Measurements from ENCODE around the gene NTSR1. TPM values are rescaled to one million over a fixed set of nuclear protein-coding genes. Genes with fewer than 3 reads are reported as not detected.

The NTSR1 gene
- total RNA-seq, 2 donors from 2014 or later, result not detected

DNA sequence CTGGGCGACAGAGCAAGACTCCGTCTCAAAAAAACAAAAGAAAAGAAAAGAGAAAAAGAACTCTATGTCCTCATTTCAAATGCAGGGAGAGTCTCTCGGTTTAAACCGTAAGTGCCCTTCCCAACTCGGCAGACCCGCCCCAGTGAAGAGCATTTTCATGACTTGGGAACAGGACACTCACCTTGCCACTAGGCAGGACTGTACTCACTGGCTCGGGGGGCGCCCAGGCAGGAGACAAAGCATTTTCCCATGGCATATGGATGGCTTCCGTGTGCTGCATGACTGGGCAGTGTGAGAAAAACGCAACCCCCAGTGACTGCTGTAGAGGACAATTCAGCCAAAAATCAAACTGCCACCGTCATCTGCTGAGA, 64.0 kb downstream of the NTSR1 start:
- no peak overlapping the region for H3K27ac Mint-ChIP-seq
- ATAC-seq (no peak), DNase-seq (ENCODE audit: low spot score) (no peak)
- H3K4me1 Mint-ChIP-seq (ENCODE audit: low read depth in 2 of 2), result peaks cover 9% of the 10 kb centered on the region in 2 donors
- H3K4me3 Mint-ChIP-seq, result no peak overlapping the region
- no peaks in the 10 kb centered on the region for H3K9me3 Mint-ChIP-seq
- H3K27me3 Mint-ChIP-seq, result peaks cover 0 to 2% of the 10 kb centered on the region in 2 donors
- no peaks in the 10 kb centered on the region for H3K36me3 Mint-ChIP-seq

DNA sequence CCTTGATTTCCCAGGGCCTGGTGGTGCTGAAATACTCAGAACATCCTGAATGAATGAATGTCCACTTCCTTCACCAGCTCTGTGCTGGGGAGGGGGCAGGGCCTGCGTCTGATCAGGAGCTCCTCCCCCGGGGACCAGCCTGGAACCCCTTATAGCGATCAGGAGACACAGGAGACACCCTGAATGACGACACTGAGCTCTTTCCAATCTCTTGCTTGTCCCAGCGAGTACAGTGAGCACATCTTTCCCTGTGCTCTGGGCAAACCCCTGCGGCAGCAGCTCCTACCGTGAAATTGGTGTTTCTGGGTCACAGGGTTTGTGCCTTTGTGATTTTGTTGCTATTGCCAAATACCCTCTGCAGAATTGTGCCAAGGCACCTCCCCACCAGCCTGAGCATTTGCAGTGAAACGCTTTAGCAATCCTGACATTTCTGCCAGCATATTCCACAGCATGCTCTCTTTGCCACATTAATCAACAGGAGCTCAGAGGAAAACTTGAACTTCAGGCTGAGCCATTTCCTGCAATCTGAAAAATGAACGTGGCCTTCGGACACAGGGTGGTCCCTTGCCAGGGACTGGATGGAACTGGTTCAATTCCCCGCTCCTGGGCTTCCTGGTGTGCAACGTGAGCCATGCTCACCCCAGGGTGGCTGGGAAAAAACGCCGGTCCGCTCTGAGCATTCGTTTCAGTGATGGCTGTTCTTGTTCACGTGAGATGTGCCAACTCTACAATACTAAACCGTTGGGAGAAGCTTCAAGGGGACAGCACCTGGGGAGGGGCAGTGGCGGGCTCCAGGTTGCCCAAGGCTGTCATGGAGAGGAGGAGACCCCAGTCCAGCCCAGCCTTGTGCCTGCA, 64.6 kb downstream of the NTSR1 start:
- ATAC-seq (no peak), DNase-seq (ENCODE audit: low spot score) (no peak)
- Mint-ChIP-seq H3K36me3 (no peaks in the 10 kb centered on the region), H3K4me3 (no peak overlapping the region), H3K4me1 (ENCODE audit: low read depth in 2 of 2) (peaks cover 9% of the 10 kb centered on the region in 2 donors), H3K9me3 (no peaks in the 10 kb centered on the region), H3K27me3 (peaks cover 0 to 2% of the 10 kb centered on the region in 2 donors), H3K27ac (peak overlapping the region in 1 of 2 donors; percentile 32)

DNA sequence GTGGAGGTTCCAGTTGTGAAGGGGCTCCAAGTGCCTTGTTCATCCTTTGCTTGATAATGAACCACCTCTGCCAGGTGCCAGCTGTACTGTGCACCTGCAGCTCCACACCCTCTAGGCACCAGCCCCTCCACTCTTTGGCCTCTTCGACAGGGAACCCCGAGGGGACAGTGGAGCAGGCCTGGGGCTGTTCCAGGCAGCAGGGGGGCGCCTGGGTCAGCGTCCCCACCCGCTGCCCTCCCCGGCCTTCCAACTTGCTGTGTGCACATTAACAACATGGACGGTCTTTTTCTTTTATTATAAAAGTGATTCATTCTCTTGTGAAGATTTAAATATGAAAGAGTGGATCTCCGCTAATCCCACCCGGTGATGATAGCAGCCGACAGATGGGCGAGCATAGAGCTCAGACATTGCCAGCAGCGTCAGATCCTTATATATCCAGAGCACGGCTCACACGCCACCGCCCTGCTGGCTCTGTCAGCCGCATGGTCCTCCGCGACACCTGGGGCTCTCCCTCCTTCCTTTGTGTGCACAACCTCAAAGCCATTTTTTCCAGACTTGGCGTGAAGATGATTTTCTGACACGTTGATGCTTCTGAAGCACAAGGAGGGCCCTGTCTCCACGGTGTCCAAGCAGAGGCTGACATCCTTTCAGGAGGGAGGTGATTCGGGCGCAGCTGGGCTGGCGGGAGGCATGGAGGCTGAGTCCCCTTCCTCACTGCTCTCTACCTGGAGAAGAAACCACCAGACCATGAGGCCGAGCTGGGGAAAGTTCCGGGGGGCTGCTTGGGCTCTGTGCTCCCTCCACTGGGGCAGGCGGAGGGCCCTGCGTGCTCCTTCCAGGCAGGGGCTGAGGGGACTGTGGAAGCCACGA, 65.4 kb downstream of the NTSR1 start:
- Mint-ChIP-seq H3K27ac (peak overlapping the region in 1 of 2 donors; percentile 29), H3K4me1 (ENCODE audit: low read depth in 2 of 2) (peaks cover 9% of the 10 kb centered on the region in 2 donors), H3K27me3 (peaks cover 0 to 2% of the 10 kb centered on the region in 2 donors), H3K4me3 (no peak overlapping the region), H3K9me3 (no peaks in the 10 kb centered on the region), H3K36me3 (no peaks in the 10 kb centered on the region)
- no peak for DNase-seq (ENCODE audit: low spot score)
- ATAC-seq, result no peak

DNA sequence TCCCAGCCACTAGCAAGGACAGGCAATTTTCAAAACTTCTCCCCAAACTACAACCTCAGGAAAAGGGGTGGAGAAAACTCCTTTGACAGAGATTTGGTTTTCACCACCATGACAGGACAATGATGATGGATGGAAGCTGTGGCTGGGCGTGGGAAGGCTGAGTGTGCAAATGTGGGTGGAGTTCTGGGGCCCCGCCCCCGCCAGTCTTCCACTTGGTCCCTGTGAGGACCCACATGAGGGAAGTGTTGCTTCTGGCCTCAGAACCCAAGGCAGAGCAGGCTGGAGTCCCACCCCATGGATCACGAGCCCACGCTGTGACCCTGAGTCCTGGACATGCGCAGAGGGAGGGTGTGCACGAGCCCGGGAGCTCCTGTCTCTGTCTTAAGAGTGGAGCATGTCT, 66.1 kb downstream of the NTSR1 start:
- ATAC-seq (no peak), DNase-seq (ENCODE audit: low spot score) (no peak)
- Mint-ChIP-seq H3K4me1 (ENCODE audit: low read depth in 2 of 2) (peaks cover 9% of the 10 kb centered on the region in 2 donors), H3K9me3 (no peaks in the 10 kb centered on the region), H3K27ac (peak overlapping the region in 1 of 2 donors; percentile 29), H3K36me3 (no peaks in the 10 kb centered on the region), H3K27me3 (peaks cover 0 to 2% of the 10 kb centered on the region in 2 donors), H3K4me3 (no peak overlapping the region)

DNA sequence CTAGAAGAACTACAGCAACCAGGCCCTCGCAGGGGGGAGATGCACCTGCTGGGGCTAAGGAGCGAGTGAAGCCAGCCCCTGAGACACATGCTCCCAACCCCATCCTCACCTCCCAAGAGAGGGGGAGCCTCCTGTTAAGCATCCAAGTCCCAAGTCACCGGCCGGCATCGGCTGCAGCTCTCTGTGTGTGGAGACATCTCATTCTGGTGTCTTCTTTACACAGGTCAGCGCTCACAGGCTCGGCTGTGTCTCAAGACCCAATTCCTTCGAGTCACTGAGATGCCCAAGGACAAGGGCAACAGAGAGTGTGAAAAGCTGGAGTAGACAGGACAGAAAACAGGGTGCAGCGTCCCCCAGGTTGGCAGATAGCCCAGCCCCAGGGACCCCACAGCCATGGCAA, 66.6 kb downstream of the NTSR1 start:
- H3K27me3 Mint-ChIP-seq, result peaks cover 0 to 2% of the 10 kb centered on the region in 2 donors
- no peak overlapping the region for H3K4me3 Mint-ChIP-seq
- no peak for ATAC-seq
- H3K4me1 Mint-ChIP-seq (ENCODE audit: low read depth in 2 of 2), result peaks cover 9% of the 10 kb centered on the region in 2 donors
- DNase-seq (ENCODE audit: low spot score), result no peak
- H3K27ac Mint-ChIP-seq, result peak overlapping the region; percentile 29 to 92
- H3K36me3 Mint-ChIP-seq, result no peaks in the 10 kb centered on the region
- no peaks in the 10 kb centered on the region for H3K9me3 Mint-ChIP-seq

DNA sequence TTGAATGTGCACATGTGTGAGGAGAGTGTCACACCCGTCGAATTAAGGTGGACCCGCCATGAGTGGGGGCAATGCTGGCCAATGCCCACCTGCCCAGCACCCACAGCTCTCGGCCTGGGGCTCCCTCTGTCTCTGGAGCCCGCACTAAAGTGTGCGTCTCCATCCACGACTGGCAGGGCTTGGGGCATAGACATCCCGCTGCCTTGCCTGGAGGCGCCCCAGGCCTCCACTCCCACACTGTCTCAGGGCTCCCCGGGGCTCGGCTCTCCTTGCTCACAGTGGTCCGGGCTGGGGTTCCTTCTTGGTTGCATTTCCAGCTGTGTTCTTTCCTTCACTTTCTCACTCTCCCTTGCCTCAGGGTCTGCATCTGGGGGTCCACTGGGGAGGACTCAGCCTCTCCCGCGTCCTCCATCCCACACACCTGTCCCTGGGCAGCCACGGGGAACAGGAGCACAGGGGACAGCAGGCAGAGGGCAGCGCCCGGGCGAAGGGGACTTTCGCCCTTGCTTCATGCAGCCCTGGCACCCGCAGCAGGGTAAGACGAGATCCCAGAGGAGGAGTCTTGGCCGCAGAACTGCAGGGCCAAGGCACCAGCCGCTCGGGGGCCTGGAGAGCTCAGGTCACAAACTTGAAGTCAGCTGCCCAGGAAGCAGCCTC, 67.5 kb downstream of the NTSR1 start:
- peak overlapping the region; percentile 92 for H3K27ac Mint-ChIP-seq
- no peaks in the 10 kb centered on the region for H3K36me3 Mint-ChIP-seq
- no peak for DNase-seq (ENCODE audit: low spot score)
- peaks cover 9% of the 10 kb centered on the region in 2 donors for H3K4me1 Mint-ChIP-seq (ENCODE audit: low read depth in 2 of 2)
- no peak for ATAC-seq
- H3K9me3 Mint-ChIP-seq, result no peaks in the 10 kb centered on the region
- peaks cover 0 to 2% of the 10 kb centered on the region in 2 donors for H3K27me3 Mint-ChIP-seq
- peak overlapping the region; percentile 30 for H3K4me3 Mint-ChIP-seq

DNA sequence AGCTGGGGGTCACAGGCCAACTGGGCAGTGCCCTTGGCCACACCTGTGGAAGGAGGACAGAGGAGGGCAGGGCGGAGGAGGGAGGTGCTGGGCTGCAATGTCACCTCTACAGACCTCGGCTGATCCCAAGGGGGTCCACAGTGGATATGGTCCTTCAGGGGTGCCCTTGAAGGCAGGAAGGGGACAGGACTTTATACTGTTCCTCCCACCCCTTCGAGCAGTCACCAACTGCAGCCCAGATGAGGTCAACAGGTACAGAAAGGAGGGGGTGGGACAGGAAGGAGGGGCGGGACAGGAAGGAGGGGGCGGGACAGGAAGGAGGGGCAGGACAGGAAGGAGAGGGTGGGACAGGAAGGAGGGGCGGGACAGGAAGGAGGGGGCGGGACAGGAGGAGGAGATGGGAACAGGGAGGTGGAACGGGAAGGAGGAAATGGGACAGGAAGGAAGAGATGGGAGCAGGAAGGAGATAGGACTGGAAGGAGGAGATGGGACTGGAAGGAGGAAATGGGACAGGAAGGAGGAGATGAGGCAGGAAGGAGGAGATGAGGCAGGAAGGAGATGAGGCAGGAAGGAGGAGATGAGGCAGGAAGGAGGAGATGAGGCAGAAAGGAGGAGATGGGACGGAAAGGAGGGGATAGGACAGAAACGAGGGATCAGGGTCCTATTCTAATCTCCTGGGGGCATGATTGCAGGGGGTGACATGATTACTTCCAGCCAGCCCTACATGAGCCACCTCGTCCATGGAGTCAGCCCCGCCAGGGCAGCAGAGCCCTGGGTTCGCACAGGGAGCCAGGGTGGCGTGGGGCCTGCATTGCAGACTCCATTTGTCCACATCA, 68.3 kb downstream of the NTSR1 start:
- Mint-ChIP-seq H3K27ac (peak overlapping the region; percentile 92), H3K36me3 (no peaks in the 10 kb centered on the region), H3K4me3 (peak overlapping the region; percentile 76), H3K27me3 (peaks cover 0 to 2% of the 10 kb centered on the region in 2 donors), H3K9me3 (no peaks in the 10 kb centered on the region), H3K4me1 (ENCODE audit: low read depth in 2 of 2) (peaks cover 9% of the 10 kb centered on the region in 2 donors)
- DNase-seq (ENCODE audit: low spot score), result no peak
- ATAC-seq, result peak; percentile 74 to 82

DNA sequence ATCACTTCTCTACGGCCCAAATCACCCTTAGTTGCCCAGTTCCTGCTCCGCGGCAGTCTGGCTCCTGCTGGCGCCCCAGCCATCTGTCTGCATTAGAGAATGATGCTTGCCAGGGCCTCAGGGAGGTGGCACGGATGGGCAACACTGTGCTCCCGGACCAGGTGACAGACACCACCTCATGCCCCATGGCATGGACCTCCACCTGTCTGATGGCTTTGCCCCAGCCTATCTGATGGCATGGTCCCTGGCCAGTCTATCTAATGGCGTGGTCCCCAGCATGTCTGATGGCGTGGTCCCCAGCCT, 68.8 kb downstream of the NTSR1 start:
- H3K36me3 Mint-ChIP-seq, result no peaks in the 10 kb centered on the region
- H3K27me3 Mint-ChIP-seq, result peaks cover 0 to 2% of the 10 kb centered on the region in 2 donors
- ATAC-seq (no peak), DNase-seq (ENCODE audit: low spot score) (no peak)
- no peaks in the 10 kb centered on the region for H3K9me3 Mint-ChIP-seq
- H3K27ac Mint-ChIP-seq, result peak overlapping the region; percentile 92
- H3K4me1 Mint-ChIP-seq (ENCODE audit: low read depth in 2 of 2), result peaks cover 9% of the 10 kb centered on the region in 2 donors
- peak overlapping the region; percentile 76 for H3K4me3 Mint-ChIP-seq

DNA sequence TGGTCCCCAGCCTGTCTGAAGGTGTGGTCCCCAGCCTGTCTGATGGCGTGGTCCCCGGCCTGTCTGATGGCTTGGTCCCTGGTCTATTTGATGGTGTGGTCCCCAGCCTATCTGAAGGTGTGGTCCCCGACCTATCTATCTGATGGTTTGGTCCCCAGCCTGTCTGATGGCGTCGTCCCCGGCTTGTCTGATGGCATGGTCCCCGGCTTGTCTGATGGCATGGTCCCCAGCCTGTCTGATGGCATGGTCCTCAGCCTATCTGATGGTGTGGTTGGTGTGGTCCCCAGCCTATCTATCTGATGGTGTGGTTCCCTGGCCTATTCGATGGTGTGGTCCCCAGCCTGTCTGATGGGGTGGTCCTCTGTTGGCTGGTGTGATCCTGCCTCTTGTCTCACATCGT, 69.4 kb downstream of the NTSR1 start:
- Mint-ChIP-seq H3K4me3 (peak overlapping the region; percentile 14), H3K9me3 (no peaks in the 10 kb centered on the region), H3K36me3 (no peaks in the 10 kb centered on the region), H3K27me3 (peaks cover 0 to 2% of the 10 kb centered on the region in 2 donors), H3K4me1 (ENCODE audit: low read depth in 2 of 2) (peaks cover 9% of the 10 kb centered on the region in 2 donors), H3K27ac (peak overlapping the region in 1 of 2 donors; percentile 39)
- ATAC-seq (no peak), DNase-seq (ENCODE audit: low spot score) (no peak)

DNA sequence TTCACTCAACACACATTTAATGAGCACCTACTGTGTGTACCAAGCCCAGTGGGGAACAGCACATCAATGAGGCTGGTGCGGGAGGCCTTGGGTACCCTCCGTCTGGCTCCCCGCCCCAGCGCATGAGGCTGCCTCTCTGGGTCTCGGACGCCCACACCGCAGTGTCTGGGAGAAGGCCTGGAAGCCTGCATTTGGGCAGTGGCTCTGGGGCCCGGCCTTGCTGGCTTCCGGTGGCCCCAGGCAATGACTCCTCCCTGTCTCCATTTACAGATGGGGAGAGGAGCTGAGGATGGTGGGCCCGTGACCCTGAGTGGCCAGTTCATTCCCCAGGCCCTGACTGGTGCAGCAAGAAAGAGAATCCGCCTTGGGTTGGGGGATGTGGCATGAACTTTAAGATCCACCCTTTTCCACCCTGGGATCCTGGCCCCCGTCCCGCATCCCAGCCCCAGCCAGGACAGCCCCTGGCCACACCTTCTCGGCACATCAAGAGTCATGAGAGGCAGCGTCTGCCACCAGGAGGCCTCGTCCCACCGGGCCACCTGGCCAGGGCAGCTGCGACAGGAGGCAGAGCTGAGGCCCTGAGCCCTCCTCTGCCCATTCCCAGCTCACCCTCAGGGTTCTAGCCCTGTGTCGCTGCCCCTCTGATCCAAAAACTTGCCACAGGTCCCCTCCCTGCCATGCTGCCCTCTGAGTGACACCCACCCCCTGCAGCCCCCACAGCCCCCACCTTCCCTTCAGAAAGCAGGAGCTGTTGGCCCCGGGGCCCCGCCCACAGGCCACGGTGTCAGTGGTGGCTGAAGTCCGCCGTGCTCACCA, 70.2 kb downstream of the NTSR1 start:
- ATAC-seq, result no peak
- H3K27me3 Mint-ChIP-seq, result peaks cover 0 to 2% of the 10 kb centered on the region in 2 donors
- H3K36me3 Mint-ChIP-seq, result no peaks in the 10 kb centered on the region
- peak overlapping the region in 1 of 2 donors; percentile 39 for H3K27ac Mint-ChIP-seq
- peak overlapping the region; percentile 14 for H3K4me3 Mint-ChIP-seq
- H3K4me1 Mint-ChIP-seq (ENCODE audit: low read depth in 2 of 2), result peaks cover 9% of the 10 kb centered on the region in 2 donors
- DNase-seq (ENCODE audit: low spot score), result no peak
- H3K9me3 Mint-ChIP-seq, result no peaks in the 10 kb centered on the region

DNA sequence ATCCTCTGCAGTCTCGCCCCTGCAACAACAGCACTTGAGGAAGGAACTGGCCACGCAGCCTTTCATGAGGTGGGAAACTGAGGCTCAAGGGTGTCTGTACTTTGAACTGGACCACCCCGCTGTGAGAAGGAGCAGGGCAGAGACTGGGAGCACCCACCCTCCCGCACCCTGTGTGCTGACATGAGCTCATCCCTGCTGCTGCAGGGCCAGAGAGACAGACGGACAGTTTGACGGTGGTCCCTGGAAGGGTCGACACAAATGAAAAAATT, 70.7 kb downstream of the NTSR1 start:
- Mint-ChIP-seq H3K4me1 (ENCODE audit: low read depth in 2 of 2) (peaks cover 9% of the 10 kb centered on the region in 2 donors), H3K27ac (no peak overlapping the region), H3K27me3 (peaks cover 0 to 2% of the 10 kb centered on the region in 2 donors), H3K4me3 (no peak overlapping the region), H3K9me3 (no peaks in the 10 kb centered on the region), H3K36me3 (no peaks in the 10 kb centered on the region)
- ATAC-seq (no peak), DNase-seq (ENCODE audit: low spot score) (no peak)

DNA sequence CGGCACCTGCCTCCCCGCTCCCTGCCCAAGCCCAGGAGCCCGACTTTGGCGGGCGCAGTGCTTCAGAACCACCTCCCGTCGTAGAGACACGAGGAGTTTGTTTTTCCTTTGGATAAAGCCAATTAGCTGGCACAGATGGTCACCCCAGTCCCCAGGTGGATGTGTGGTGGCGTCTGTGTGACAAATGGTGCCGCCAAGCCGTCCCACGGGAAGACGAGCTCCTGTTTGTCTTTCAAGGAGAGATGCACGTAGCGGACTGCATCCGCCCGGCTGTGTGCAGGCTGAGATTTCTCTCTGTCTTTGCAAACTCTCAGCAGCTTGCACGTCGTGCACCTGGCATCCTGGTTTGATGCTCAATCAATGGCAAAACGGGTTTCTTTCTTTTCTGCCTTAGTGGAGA, 71.6 kb downstream of the NTSR1 start:
- DNase-seq (ENCODE audit: low spot score), result no peak
- no peaks in the 10 kb centered on the region for H3K9me3 Mint-ChIP-seq
- no peaks in the 10 kb centered on the region for H3K36me3 Mint-ChIP-seq
- H3K4me1 Mint-ChIP-seq (ENCODE audit: low read depth in 2 of 2), result peaks cover 9% of the 10 kb centered on the region in 2 donors
- H3K4me3 Mint-ChIP-seq, result no peak overlapping the region
- H3K27me3 Mint-ChIP-seq, result peaks cover 0 to 2% of the 10 kb centered on the region in 2 donors
- no peak for ATAC-seq
- no peak overlapping the region for H3K27ac Mint-ChIP-seq
